HG03108 (cell line): ENCODE data around the gene MPP2.
"Not testable (repeated sequence)": the region's sequence is repeated elsewhere in the genome, so short reads cannot be mapped to it uniquely, and the experiment has no call there.

ENCODE experiments used
- ATAC-seq: cut with Tn5 transposase; IDR thresholded peaks from one replicate; pipeline ENCODE4 v1.9.1; 2021; ENCODE audit warnings: moderate library complexity; ENCODE audit not compliant: unreplicated experiment

The MPP2 gene

GRCh38 chr17:43931062-43931571 is 23.8 kb upstream of the MPP2 start:
- no peak for ATAC-seq

DNA sequence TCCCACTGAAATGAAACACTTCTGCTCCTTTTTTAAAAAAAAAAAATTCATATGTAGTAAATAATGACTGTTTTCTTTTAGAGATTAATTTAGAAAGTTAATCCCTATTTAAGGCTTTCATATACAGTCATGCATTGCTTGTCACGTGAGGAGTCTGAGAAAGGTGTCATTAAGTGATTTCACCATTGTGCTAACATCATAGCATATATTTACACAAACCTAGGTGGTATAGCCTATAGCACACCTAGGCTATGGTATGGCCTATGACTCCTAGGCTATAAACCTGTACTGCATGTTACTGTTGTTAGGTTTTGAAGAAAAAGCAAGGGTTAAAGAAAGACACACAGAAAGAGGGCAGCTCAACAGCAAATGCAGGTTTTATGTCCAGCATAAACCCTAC is 21.3 kb upstream of the MPP2 start:
- ATAC-seq, result no peak

DNA sequence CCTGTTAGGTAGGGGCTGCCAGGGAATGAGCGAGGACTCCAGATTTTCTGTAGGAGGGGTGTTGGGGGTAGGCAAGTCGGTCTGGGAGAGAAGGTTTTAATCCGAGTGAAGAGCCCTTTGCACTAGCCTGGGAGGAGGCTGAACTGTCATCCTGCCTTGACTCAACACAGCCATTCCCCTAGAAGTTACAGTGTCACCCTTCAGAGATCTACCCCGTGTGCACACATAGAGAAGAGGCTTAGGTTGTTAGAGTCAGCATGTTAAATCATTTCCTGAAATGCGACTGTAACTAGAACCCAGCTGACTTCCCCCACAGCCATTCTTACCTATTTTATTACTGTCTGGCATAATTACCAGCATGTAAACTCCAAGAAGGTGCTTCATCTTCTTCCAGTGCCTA is 20.6 kb upstream of the MPP2 start:
- not testable (repeated sequence) for ATAC-seq

DNA sequence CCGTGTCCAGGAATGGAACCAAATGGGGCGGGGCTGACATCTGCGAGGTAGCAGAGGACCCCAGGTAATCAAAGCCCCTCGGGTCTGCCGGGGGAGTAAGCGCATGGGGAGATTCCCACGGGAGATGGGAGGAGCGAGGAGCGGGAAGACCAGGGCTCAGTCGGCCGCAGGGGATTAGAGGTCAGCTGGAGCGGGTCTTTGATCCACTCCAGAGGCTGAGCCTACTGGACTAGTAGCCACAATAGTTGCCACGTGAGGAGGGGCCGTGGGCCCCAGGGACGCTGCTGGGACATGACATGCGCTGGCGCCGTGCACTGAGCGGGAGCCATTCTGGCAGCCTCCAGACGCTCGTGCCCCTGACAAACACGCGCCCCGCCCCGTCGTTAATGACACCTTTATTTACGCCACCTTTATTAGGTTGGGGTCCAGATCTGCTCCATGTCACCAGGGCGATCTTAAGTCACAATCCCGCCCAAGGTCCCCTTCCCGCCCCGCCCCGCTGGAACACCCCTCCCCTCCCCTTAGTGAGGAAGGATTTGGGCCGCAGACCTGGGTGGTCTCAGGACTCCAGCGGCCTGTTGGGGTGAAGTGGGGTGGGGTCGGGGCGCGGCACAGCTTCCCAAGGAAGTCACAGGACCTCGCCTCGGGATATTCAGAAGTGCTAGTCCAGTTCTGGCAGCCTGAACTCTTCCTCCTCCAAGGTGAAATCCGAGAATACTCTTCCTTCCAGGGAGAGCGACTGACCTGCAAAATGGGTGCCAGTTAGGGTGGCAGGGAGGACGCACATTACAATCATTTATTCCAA is 19.9 kb upstream of the MPP2 start:
- no peak for ATAC-seq

DNA sequence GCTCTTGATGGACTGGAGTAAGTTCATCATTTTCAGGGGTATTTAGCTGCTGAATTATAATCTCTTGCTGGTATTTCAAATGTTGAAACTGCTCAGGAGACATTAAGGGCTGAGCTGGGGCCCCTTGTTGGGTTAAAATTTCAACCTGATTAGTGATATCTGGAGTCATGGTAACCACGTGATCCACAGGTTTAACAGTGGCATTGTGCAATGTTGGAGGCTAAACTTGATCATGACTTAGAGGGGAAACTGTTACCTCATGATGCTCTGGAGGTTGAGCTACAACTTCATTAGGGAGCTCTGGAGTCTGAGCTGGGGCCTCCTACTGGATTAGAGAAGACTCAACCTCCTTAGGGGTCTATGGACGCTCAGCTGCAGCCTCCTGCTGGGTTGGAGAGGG is 17.2 kb upstream of the MPP2 start:
- no peak for ATAC-seq

DNA sequence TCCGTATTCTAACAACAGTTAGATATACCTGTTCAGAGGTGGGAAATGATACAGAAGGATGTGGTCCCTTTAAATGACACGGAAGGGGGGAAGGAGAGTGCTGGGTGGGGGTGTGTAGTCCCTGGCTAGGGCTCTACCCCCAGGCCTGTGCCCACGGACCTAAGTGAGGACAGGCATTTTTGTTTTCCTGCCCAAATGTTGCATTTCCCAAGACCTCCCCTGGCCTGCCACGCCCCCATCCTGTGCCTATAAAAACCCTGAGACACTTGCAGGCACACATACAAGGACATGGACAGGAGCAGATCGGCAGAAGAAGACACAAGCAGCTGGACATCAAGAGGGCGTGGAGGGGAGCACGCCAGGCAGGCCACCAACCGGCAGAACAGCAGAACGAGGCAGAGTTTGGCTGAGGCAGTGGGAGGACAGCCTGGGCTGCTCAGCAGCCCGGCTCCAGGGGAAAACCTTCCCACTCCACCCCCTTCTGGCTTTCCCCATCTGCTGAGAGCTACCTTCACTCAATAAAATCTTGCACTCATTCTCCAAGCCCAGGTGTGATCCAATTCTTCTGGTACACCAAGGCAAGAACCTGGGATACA is 13.3 kb upstream of the MPP2 start:
- ATAC-seq, result no peak

- ATAC-seq, result no peak
Observed at GRCh38 chr17:43918026-43918389, 10.7 kb upstream of the MPP2 start.

GRCh38 chr17:43917348-43918025 is 10.2 kb upstream of the MPP2 start:
- peak; percentile 60 for ATAC-seq

- ATAC-seq, result no peak
Observed at GRCh38 chr17:43917016-43917347, 9.6 kb upstream of the MPP2 start.

- ATAC-seq, result no peak
Observed at GRCh38 chr17:43916385-43916784, 9.0 kb upstream of the MPP2 start.

GRCh38 chr17:43915559-43915958 is 8.2 kb upstream of the MPP2 start:
- no peak for ATAC-seq

- no peak for ATAC-seq
Observed at GRCh38 chr17:43914451-43914850, 7.1 kb upstream of the MPP2 start.

DNA sequence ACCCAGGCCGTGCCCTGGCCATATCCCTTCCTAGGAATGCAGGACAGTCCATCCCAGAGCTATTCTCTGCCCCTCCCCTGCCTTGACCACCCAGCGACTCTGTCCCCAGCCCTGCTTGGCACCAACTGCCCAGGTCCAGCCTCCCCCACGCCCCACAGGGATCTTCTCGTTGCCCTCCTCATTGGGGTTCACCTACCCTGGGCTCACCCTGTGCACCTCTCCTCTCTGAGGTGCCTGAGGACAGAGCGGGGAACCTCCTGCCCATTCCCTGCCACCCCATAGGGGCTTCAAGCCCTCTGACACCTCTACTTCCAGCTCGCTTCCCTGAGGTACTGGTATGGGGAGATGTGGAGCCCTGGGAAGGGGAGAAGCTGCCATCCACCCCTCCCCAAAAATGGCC is 6.2 kb upstream of the MPP2 start:
- ATAC-seq, result no peak

GRCh38 chr17:43912635-43913304 is 5.4 kb upstream of the MPP2 start:
- ATAC-seq, result no peak

DNA sequence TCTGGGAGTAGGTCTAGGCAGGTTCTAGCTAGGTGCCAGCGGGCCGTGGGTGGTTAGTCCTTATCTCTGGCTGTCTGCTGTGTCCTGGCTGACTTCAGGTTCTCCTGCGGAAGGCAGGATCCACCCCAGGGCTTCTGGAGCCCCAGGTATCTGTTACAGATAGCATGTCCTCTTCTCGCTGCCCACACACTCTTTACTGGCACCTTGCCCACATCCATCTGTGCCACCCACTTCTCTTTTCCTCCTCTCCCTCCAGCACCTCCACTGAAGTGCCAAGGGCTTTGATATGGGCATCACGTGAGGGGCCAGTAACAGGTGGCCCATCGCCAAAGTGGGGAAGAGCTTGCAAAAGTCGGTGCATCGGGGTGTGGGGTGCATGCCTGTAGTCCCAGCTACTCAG is 4.6 kb upstream of the MPP2 start:
- no peak for ATAC-seq

- ATAC-seq, result no peak
Observed at GRCh38 chr17:43909537-43910231, 2.3 kb upstream of the MPP2 start.

DNA sequence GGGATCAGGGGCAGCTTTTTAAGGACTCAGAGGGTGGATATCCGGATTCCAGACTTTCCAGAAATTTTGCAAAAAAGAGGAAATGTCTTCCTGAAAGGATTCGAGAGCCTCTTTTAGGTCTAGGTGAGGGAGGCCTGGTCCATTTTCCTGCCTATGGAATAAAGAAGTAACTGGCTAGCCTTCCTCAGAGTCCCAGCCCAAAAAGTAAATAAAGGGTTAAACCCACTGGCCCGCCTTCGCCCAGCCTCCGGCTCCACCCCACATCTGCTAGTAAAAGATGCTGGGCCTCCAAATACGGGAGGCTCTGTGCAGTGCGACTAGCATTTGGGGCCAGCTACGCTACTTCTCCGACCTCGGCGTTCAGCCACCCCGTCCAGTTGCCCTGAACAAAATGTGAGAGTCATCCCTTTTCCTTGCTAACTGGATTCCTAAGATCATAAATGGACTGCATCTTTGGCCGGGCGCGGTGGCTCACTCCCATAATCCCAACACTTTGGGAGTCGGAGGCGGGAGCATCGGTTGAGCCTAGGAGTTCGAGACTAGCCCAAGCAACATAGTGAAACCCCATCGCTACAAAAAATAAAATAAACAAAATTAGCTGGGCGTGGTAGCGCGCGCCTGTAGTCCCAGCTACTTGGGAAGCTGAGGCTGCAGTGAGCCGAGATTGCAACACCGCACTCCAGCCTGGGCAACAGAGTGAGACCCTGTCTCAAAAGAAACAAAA is 824 bp upstream of the MPP2 start:
- ATAC-seq, result no peak

DNA sequence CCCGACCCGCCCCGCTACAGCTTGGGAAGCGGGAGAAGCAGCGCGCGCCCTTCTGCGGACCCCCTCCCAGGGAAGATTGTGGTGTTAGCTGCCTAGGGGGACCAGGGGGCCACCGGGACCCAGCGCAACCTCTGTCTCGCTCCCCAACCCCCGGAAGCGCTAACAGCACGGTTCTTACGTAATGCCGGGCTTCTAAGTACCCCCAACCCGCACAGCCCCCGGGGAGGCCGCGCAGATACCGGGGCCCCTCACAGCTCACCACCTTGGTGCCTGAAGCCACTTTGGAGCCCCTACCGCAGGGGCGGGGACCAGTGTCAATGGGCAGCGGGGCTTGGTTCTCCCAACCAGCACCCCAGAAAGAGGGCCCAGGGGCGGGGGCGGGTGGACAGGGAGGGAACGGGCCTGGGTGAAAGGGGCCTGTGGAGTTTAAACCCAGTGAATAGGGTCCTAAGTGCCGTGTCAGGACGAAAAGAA is 348 bp downstream of the MPP2 start:
- ATAC-seq, result no peak

GRCh38 chr17:43905985-43906852 is 1.1 kb downstream of the MPP2 start:
- ATAC-seq, result no peak
